HepG2 (cell line): ENCODE results near the gene TNIP1. TPM values are rescaled to one million over a fixed set of nuclear protein-coding genes. Genes with fewer than 3 reads are reported as not detected.
A peak's percentile ranks its signal among the peaks of the same experiment; 100 is the strongest.

Source experiments
- ATAC-seq: fragments of 200-7000 bp; cut with Tn5 transposase; 3 replicates; pipeline ENCODE4 v1.9.1; 2020; ENCODE audit warnings: mild to moderate bottlenecking, moderate library complexity
- BruUV-seq: library from RNA; stranded (reverse); fragments of 400-500 nt; replicated peaks from 2 replicates; lab custom pipeline; 2021; lab: Mats Ljungman, UMichigan
- CTCF ChIA-PET: fragments of 300-600 bp; formaldehyde crosslinking; extraction: SDS; loops from one replicate; lab custom pipeline; 2021; ENCODE audit warnings: low total read pairs, inconsistent platforms, low intra/inter-chr PET ratio; lab: Yijun Ruan, JAX
- POLR2A ChIA-PET: fragments of 350-600 bp; sonication (Branson Sonifier 250); formaldehyde crosslinking; loops from one replicate; lab custom pipeline; 2020; ENCODE audit warnings: antibody characterized with exemption, inconsistent platforms; lab: Yijun Ruan, JAX
- DNase-seq: peaks from one replicate; pipeline ENCODE4 v3.0.0-alpha.2; 2015; ENCODE audit warnings: low spot score
- FAIRE-seq: peaks from 3 replicates; lab custom pipeline; 2011; peaks lifted over from hg19 to GRCh38; lab: Jason Lieb, UNC
- H2AFZ ChIP-seq: one replicate; pipeline ENCODE4 v1.6.1; 2011; ENCODE audit warnings: low read length, inconsistent platforms
- H3K27ac ChIP-seq: fragments of 300-600 bp; 3 replicates; pipeline ENCODE4 v1.8.0; 2011; ENCODE audit warnings: mixed run types, mild to moderate bottlenecking, mixed read lengths, low read length, inconsistent platforms; ENCODE audit not compliant: insufficient read depth; ENCODE audit errors: extremely low read length
- H3K27me3 ChIP-seq, 2 experiments: fragments of 200-600 bp in 1 of 2; 2 replicates in 1 of 2; 3 replicates in 1 of 2; pipeline versions ENCODE4 v1.6.0 to v1.8.0; 2011; ENCODE audit warnings: low read length in 2 of 2, mild to moderate bottlenecking in 2 of 2, moderate library complexity in 2 of 2, inconsistent platforms in 1 of 2; ENCODE audit not compliant: insufficient read depth in 2 of 2, control insufficient read depth in 1 of 2
- H3K36me3 ChIP-seq, 2 experiments: fragments of 200-600 bp in 1 of 2; replicated peaks in 1 of 2; 2 replicates in 1 of 2; 3 replicates in 1 of 2; pipeline versions ENCODE4 v1.5.1 to v1.8.0; 2011; ENCODE audit warnings: low read length in 2 of 2, inconsistent platforms in 1 of 2; ENCODE audit not compliant: insufficient read depth in 2 of 2, control insufficient read depth in 1 of 2
- H3K4me1 ChIP-seq: 2 replicates; pipeline ENCODE4 v1.5.1; 2012; ENCODE audit warnings: low read length, inconsistent platforms; ENCODE audit not compliant: insufficient read depth
- H3K4me2 ChIP-seq: 2 replicates; pipeline ENCODE4 v1.6.0; 2011; ENCODE audit warnings: low read depth, low read length, inconsistent platforms
- H3K4me3 ChIP-seq, 3 experiments: fragments of 200-600 bp in 1 of 3; sonication (generic), shearing (Covaris generic) in 1 of 3; replicated peaks in 1 of 3; 2 replicates each; pipeline ENCODE4 v1.5.1; 2011 to 2016; ENCODE audit warnings: low read length in 3 of 3, inconsistent platforms in 2 of 3, low read depth in 2 of 3, mild to moderate bottlenecking in 2 of 3, control low read depth in 1 of 3, mixed read lengths in 1 of 3; ENCODE audit not compliant: insufficient read depth in 1 of 3
- H3K79me2 ChIP-seq: one replicate; pipeline ENCODE4 v1.6.1; 2011; ENCODE audit warnings: low read length, inconsistent platforms; ENCODE audit not compliant: insufficient read depth
- H3K9ac ChIP-seq: 2 replicates; pipeline ENCODE4 v1.6.0; 2011; ENCODE audit warnings: mild to moderate bottlenecking, low read depth, low read length, inconsistent platforms; ENCODE audit not compliant: insufficient read depth
- H3K9me3 ChIP-seq: 2 replicates; pipeline ENCODE4 v1.5.1; 2012; ENCODE audit warnings: mild to moderate bottlenecking, low read length
- H4K20me1 ChIP-seq: 2 replicates; pipeline ENCODE4 v1.6.0; 2011; ENCODE audit warnings: inconsistent platforms, mild to moderate bottlenecking, low read length, moderate library complexity; ENCODE audit not compliant: insufficient read depth
- ARID2 ChIP-seq: sonication (generic); formaldehyde crosslinking; IDR thresholded peaks from 2 replicates; pipeline ENCODE4 v1.8.1; 2022; ENCODE audit warnings: mild to moderate bottlenecking, missing genetic modification reagents, borderline replicate concordance
- BCL6 ChIP-seq: IDR thresholded peaks from 2 replicates; pipeline ENCODE4 v1.6.1; 2016; ENCODE audit warnings: missing genetic modification reagents, missing compliant biosample characterization
- ERF ChIP-seq: IDR thresholded peaks from 2 replicates; pipeline ENCODE4 v1.6.1; 2018; ENCODE audit warnings: missing biosample characterization, missing genetic modification reagents
- HINFP ChIP-seq: sonication (generic); formaldehyde crosslinking; IDR thresholded peaks from 2 replicates; pipeline ENCODE4 v1.4.0; 2020; ENCODE audit warnings: low read depth, mild to moderate bottlenecking, missing genetic modification reagents
- HMGXB3 ChIP-seq: sonication (generic); formaldehyde crosslinking; IDR thresholded peaks from 2 replicates; pipeline ENCODE4 v1.4.0; 2020; ENCODE audit warnings: missing genetic modification reagents, borderline replicate concordance
- KLF16 ChIP-seq, 2 experiments: sonication (generic) in 1 of 2; formaldehyde crosslinking in 1 of 2; IDR thresholded peaks; 2 replicates each; pipeline versions ENCODE4 v1.6.1 to v1.8.0; 2016 to 2023; ENCODE audit warnings: missing genetic modification reagents in 2 of 2, missing compliant biosample characterization in 1 of 2
- KLF9 ChIP-seq: IDR thresholded peaks from 2 replicates; pipeline ENCODE4 v1.6.1; 2016; ENCODE audit warnings: low read depth
- LRRFIP1 ChIP-seq: sonication (generic); formaldehyde crosslinking; conservative IDR thresholded peaks from 2 replicates; pipeline ENCODE4 v1.4.0; 2020; ENCODE audit warnings: missing genetic modification reagents
- MIXL1 ChIP-seq: IDR thresholded peaks from 2 replicates; pipeline ENCODE4 v1.6.1; 2016
- NCOA2 ChIP-seq: sonication (generic); formaldehyde crosslinking; IDR thresholded peaks from 2 replicates; pipeline ENCODE4 v1.8.0; 2022; ENCODE audit warnings: inconsistent platforms
- RXRB ChIP-seq: IDR thresholded peaks from 2 replicates; pipeline ENCODE4 v1.6.1; 2016; ENCODE audit warnings: borderline replicate concordance, missing genetic modification reagents, missing compliant biosample characterization
- ZBTB3 ChIP-seq: sonication (generic); formaldehyde crosslinking; IDR thresholded peaks from 2 replicates; pipeline ENCODE4 v1.4.0; 2020; ENCODE audit warnings: low read depth, mild to moderate bottlenecking, moderate library complexity, missing genetic modification reagents, borderline replicate concordance
- ZNF138 ChIP-seq: sonication (generic); formaldehyde crosslinking; IDR thresholded peaks from 2 replicates; pipeline ENCODE4 v1.5.0; 2020; ENCODE audit warnings: mild to moderate bottlenecking, low read depth, missing genetic modification reagents
- ZNF543 ChIP-seq: sonication (generic); formaldehyde crosslinking; IDR thresholded peaks from 2 replicates; pipeline ENCODE4 v1.4.0; 2020; ENCODE audit warnings: mild to moderate bottlenecking, missing genetic modification reagents
- WGBS: methylation state at CpG from one replicate; pipeline ENCODE4 v1.1.6; 2017; ENCODE audit warnings: low lambda C conversion rate; 5-methylcytosine and 5-hydroxymethylcytosine counted together
- in situ Hi-C: cut with HindIII; loops from 2 replicates; pipeline ENCODE4 v1.10.0; 2017; ENCODE audit warnings: low pct_unique_long_range_greater_than_20kb; ENCODE audit not compliant: extremely low pct_ligation_motif_present
- intact Hi-C: fragments of 100-400 bp; cut with micrococcal nuclease; formaldehyde crosslinking; loops from one replicate; pipeline ENCODE4 v1.10.0; 2022; ENCODE audit not compliant: unreplicated experiment
- polyA plus RNA-seq, 8 experiments: library from polyadenylated mRNA; depleted of rRNA in 3 of 8; stranded (reverse) in 7 of 8; unstranded in 1 of 8; fragments of >200 nt; fragmentation: Illumina TruSeq in 4 of 8; extraction: Trizol in 4 of 8; gene quantifications; 2 replicates each; pipeline versions ENCODE4 v1.2.1 to v1.2.3, GENCODE V29; 2011 to 2016; ENCODE audit warnings: low read depth in 4 of 8, missing spikeins in 1 of 8, mixed read lengths in 1 of 8; ENCODE audit not compliant: insufficient read depth in 1 of 8
- total RNA-seq, 5 experiments: library from RNA; depleted of rRNA; stranded (reverse); fragments of >200 nt; fragmentation: Illumina TruSeq; extraction: Trizol; gene quantifications; 2 replicates each; pipeline ENCODE4 v1.2.3, GENCODE V29; 2016; ENCODE audit warnings: low read depth in 1 of 5

TNIP1 gene
- total and polyA plus RNA-seq, 2 of the 13 experiments (the other 11 are each of a cell fraction or from before 2014, with no cell fraction given) = 26.2 to 45.9 TPM

GRCh38 chr5:151081431-151082281 lies 822 bp upstream of the TNIP1 start:
- 9% methylated on average over 15 of the region's 15 CpGs for WGBS
- H3K27me3 ChIP-seq = peaks cover 0 to 3% of the 10 kb centered on the region in 2 experiments; a peak in 1 of 5 replicates
- in situ Hi-C loops = no loop called here
- ATAC-seq (no peak), FAIRE-seq (peak; percentile 32), DNase-seq (peak; percentile 65)
- H3K9me3 ChIP-seq = no peaks in the 10 kb centered on the region
- CTCF ChIA-PET = no interaction called here
- peaks cover 44% of the 10 kb centered on the region for H3K79me2 ChIP-seq
- H3K27ac ChIP-seq = peak overlapping the region; percentile 94
- H3K4me2 ChIP-seq = peak overlapping the region; percentile 96
- H2AFZ ChIP-seq = peak overlapping the region; percentile 68
- H3K4me1 ChIP-seq = peaks cover 76% of the 10 kb centered on the region
- peaks cover 11% of the 10 kb centered on the region for H4K20me1 ChIP-seq
- intact Hi-C loops = no loop called here
- H3K9ac ChIP-seq = peak overlapping the region; percentile 96
- H3K36me3 ChIP-seq = peaks cover 0 to 12% of the 10 kb centered on the region in 2 experiments; a peak in 3 of 5 replicates
- peak overlapping the region; percentile 89 to 96 (median 92) for H3K4me3 ChIP-seq
- TSS peak; percentile 93 for BruUV-seq
- POLR2A ChIA-PET = interaction anchor here (1.0 to 3.2 kb wide), 6 partner anchors 8 to 61 kb away, joined by 4 to 10 read pairs (median 6); partner anchors contain the start of gene GPX3
- TF ChIP-seq ERF (CRISPR knock-in tag) (peak; percentile 3; the same call in 1 of the 2 replicates), HINFP (CRISPR knock-in tag) (0 out of 2 replicates have a peak, but pooled peaks have one; percentile 1), ZBTB3 (CRISPR knock-in tag) (0 out of 2 replicates have a peak, but pooled peaks have one; percentile 7), LRRFIP1 (CRISPR knock-in tag) (no peak), HMGXB3 (CRISPR knock-in tag) (peak; percentile 6; the same call in 1 of the 2 replicates), ZNF138 (CRISPR knock-in tag) (0 out of 2 replicates have a peak, but pooled peaks have one; percentile 21), KLF16 (CRISPR knock-in tag; IDR thresholded peaks at IDR 0.05) (no peak), ZNF543 (CRISPR knock-in tag) (0 out of 2 replicates have a peak, but pooled peaks have one; percentile 10), RXRB (CRISPR knock-in tag) (peak; percentile 2), NCOA2 (CRISPR knock-in tag) (no peak), BCL6 (no peak), KLF9 (CRISPR knock-in tag) (no peak), MIXL1 (CRISPR knock-in tag) (no peak), ARID2 (CRISPR knock-in tag) (0 out of 2 replicates have a peak, but pooled peaks have one; percentile 56)
